Progenitor cell of endocrine pancreas (in vitro differentiated cells): Measurements from ENCODE around the gene LPCAT3. TPM values are rescaled to one million over a fixed set of nuclear protein-coding genes. Genes with fewer than 3 reads are reported as not detected.

Experiments
- DNase-seq: peaks from one replicate; pipeline ENCODE4 v3.0.0; 2021; ENCODE audit warnings: low spot score; ENCODE audit not compliant: unreplicated experiment
- H3K27ac Mint-ChIP-seq: 2 replicates; pipeline ENCODE4 v1.8.0; 2021; ENCODE audit warnings: mild to moderate bottlenecking, moderate library complexity, mixed read lengths
- H3K27me3 Mint-ChIP-seq: 2 replicates; pipeline ENCODE4 v1.8.0; 2021; ENCODE audit warnings: mixed read lengths
- H3K36me3 Mint-ChIP-seq: 2 replicates; pipeline ENCODE4 v1.8.0; 2022; ENCODE audit warnings: mixed read lengths; ENCODE audit not compliant: insufficient read depth
- H3K4me1 Mint-ChIP-seq: 2 replicates; pipeline ENCODE4 v1.8.0; 2021; ENCODE audit warnings: low read depth, mixed read lengths
- H3K4me3 Mint-ChIP-seq: 2 replicates; pipeline ENCODE4 v1.8.0; 2021; ENCODE audit warnings: low read depth, mild to moderate bottlenecking, moderate library complexity, mixed read lengths
- H3K9me3 Mint-ChIP-seq: 2 replicates; pipeline ENCODE4 v1.8.0; 2021; ENCODE audit warnings: low read depth, mixed read lengths
- total RNA-seq: library from RNA; stranded (reverse); gene quantifications from 2 replicates; pipeline ENCODE4 v1.2.1, GENCODE V29; 2021
- TF ChIP-seq, protein P1 (sequence below): fragments of 200-600 bp; sonication (generic); IDR thresholded peaks from one replicate; pipeline ENCODE4 v1.5.0; 2021; ENCODE audit warnings: antibody characterized with exemption, mild to moderate bottlenecking; ENCODE audit not compliant: unreplicated experiment

Gene LPCAT3
- total RNA-seq, 1 donor from 2014 or later = 81.8 TPM

DNA sequence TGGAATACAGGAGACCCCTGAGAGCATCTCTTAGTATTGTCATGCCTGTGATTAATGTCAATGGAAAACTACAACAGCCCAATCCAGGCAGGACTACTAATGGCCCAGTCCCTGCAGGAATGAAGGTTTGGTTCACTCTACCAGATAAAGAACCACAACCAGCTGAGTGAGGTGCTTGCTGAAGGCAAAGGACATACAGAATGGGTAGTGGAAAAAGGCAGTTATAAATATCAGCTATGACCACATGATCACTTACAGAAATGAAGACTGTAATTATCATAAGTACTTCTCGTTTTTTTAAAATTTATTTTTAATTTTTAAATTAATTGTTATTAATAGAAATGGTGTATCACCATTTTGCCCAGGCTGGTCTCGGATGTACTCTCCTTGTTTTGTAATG, 17.2 kb upstream of the LPCAT3 start:
- no peak for DNase-seq
- Mint-ChIP-seq H3K27ac (no peak overlapping the region), H3K36me3 (no peaks in the 10 kb centered on the region), H3K27me3 (peaks cover 3% of the 10 kb centered on the region), H3K9me3 (peaks cover 10% of the 10 kb centered on the region), H3K4me1 (no peaks in the 10 kb centered on the region), H3K4me3 (no peak overlapping the region)
- TF ChIP-seq, protein P1, sequence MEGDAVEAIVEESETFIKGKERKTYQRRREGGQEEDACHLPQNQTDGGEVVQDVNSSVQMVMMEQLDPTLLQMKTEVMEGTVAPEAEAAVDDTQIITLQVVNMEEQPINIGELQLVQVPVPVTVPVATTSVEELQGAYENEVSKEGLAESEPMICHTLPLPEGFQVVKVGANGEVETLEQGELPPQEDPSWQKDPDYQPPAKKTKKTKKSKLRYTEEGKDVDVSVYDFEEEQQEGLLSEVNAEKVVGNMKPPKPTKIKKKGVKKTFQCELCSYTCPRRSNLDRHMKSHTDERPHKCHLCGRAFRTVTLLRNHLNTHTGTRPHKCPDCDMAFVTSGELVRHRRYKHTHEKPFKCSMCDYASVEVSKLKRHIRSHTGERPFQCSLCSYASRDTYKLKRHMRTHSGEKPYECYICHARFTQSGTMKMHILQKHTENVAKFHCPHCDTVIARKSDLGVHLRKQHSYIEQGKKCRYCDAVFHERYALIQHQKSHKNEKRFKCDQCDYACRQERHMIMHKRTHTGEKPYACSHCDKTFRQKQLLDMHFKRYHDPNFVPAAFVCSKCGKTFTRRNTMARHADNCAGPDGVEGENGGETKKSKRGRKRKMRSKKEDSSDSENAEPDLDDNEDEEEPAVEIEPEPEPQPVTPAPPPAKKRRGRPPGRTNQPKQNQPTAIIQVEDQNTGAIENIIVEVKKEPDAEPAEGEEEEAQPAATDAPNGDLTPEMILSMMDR = no peak

DNA sequence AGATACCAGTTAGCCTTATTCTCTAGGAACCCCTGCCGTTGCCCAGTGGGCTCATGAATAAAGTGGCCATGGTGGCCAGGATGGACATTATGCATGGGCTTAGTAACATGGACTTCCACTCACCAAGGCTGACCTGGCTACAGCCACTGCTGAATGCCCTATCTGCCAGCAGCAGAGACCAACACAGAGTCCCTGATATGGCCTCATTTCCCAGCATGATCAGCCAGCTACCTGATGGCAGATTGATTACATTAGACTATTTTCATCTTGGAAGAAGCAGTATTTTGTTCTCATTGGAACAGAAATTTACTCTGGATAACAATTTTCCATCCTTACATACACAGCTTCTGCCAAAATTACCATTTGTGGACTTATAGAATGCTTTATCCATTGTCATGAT, 16.2 kb upstream of the LPCAT3 start:
- H3K4me3 Mint-ChIP-seq = no peak overlapping the region
- H3K27ac Mint-ChIP-seq = no peak overlapping the region
- peaks cover 3% of the 10 kb centered on the region for H3K27me3 Mint-ChIP-seq
- H3K4me1 Mint-ChIP-seq = no peaks in the 10 kb centered on the region
- H3K36me3 Mint-ChIP-seq = no peaks in the 10 kb centered on the region
- no peak for DNase-seq
- peaks cover 10% of the 10 kb centered on the region for H3K9me3 Mint-ChIP-seq
- TF ChIP-seq, protein P1 = no peak

DNA sequence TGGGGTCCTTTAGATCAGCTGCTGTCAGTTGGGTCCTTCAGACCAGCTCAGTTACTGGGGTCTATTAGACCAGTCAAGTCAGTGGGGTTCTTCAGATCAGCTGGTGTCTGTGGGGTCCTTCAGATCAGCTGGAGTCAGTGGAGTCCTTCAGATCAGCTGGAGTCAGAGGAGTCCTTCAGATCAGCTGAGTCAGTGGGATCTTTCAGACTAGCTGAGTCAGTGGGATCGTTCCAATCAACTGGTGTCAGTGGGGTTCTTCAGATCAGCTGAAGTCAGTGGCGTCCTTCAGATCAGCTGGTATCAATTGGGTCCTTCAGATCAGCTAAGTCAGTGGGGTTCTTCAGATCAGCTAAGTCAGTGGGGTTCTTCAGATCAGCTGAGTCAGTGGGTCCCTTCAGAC, 14.7 kb upstream of the LPCAT3 start:
- TF ChIP-seq, protein P1 = no peak
- Mint-ChIP-seq H3K9me3 (peaks cover 4% of the 10 kb centered on the region), H3K4me3 (no peak overlapping the region), H3K27me3 (peaks cover 3% of the 10 kb centered on the region), H3K4me1 (no peaks in the 10 kb centered on the region), H3K36me3 (no peaks in the 10 kb centered on the region), H3K27ac (no peak overlapping the region)
- DNase-seq = no peak

DNA sequence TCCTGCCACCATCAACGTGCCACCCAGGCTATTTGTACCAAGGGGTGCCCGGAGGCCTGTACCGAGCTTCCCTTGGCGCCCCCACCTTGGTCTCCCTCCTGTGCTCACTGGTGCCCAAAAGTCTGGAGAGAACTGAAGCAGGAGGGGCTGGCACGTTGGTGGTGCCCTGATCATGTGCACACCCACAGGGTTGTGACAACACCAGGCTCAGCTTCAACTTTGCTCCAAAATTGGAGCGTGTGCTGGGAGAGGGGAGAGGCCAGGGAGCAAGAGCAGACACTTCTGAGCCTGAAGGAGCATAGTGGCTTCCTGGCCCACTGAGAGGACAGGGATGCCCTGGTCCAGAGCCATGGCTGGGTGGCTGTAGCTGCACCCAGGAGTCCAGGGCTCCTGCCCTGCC, 13.0 kb upstream of the LPCAT3 start:
- peaks cover 3% of the 10 kb centered on the region for H3K27me3 Mint-ChIP-seq
- TF ChIP-seq, protein P1 = no peak
- DNase-seq = no peak

DNA sequence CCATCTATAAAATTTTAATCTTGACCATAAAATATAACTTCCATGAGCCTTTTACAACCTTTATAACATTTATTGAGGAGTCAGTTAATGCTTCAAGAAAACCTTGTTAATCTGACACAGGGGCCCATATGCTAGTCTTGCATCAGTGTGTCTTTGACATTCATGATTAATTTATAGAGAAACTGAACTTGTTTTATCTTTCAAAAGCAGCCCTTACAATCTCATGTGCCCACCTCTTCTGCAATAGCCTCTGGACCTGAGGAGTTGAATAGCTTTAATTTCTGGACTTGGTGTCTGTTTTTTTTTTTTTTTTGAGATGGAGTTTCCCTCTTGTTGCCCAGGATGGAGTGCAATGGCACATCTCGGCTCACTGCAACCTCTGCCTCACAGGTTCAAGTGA, 8.6 kb upstream of the LPCAT3 start:
- DNase-seq = no peak
- no peaks in the 10 kb centered on the region for H3K36me3 Mint-ChIP-seq

More for the DNA sequence above, 13.0 kb upstream of the LPCAT3 start:
- Mint-ChIP-seq H3K9me3 (peaks cover 3% of the 10 kb centered on the region), H3K36me3 (no peaks in the 10 kb centered on the region), H3K27ac (no peak overlapping the region), H3K4me1 (no peaks in the 10 kb centered on the region), H3K4me3 (no peak overlapping the region)

More for the DNA sequence above, 8.6 kb upstream of the LPCAT3 start:
- peaks cover 3% of the 10 kb centered on the region for H3K27me3 Mint-ChIP-seq
- H3K27ac Mint-ChIP-seq = no peak overlapping the region
- no peaks in the 10 kb centered on the region for H3K4me1 Mint-ChIP-seq
- TF ChIP-seq, protein P1 = no peak
- H3K9me3 Mint-ChIP-seq = no peaks in the 10 kb centered on the region
- H3K4me3 Mint-ChIP-seq = no peak overlapping the region
